ENCODE results near the gene ISG20L2. TPM values are rescaled to one million over a fixed set of nuclear protein-coding genes. Genes with fewer than 3 reads are reported as not detected.

The ISG20L2 gene
- total RNA-seq, 1 experiment from 2014 or later, result 41.7 TPM

DNA sequence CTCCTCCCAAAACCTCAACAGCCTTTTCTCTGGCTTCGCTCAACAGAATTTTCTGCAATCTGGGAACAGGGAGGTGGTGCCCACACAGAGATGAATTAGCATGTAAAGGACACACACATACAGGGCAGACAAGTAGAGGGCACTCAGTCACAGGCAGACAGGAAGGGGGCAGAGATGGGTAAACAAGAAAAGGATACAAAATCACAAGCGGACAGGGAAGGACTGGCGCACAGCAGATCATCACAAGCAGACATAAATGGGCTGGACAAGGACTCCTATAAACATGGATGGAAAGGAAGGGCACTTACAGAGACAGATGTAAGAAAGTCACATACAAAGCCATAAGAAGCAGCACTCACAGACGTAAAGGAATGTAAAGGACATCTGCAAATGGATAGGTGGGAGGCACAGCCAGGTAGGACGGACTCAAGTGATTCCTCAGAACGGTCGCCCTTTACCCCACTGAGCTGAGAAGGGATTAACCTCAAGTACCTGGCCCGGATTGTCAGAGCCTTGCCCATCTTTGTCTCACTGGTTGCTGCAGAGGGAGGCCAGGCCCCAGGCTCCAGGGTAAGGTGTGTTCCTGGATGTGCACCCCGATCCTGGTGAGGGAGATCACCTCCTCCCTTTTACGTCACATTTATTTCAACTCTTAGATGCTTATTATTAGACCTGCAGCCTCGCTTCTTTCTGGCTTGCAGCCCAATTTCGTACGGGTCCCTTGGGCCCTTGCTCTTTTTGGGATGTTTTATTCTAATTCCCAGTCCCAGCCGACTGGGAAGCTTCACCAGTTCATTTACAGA, 37.9 kb upstream of the ISG20L2 start:
- Histone ChIP-seq H3K9me2 (ENCODE audit: insufficient read depth) (no peaks in the 10 kb centered on the region), H3K4me2 (ENCODE audit: low read length) (peak overlapping the region; percentile 95), H3K36me3 (ENCODE audit: control insufficient read depth in 1 of 2, insufficient read depth in 2 of 2, low read length in 2 of 2) (peaks cover 0 to 16% of the 10 kb centered on the region in 2 experiments; a peak in 1 of 4 replicates), H2AFZ (ENCODE audit: low read depth, low read length, poor library complexity, severe bottlenecking) (peak overlapping the region; percentile 36), H3K4me1 (ENCODE audit: control insufficient read depth in 1 of 2, insufficient read depth in 2 of 2, low read length in 2 of 2) (peaks cover 13 to 19% of the 10 kb centered on the region in 2 experiments), H3K79me2 (ENCODE audit: insufficient read depth, low read length) (peaks cover 50% of the 10 kb centered on the region), H3K9me3 (ENCODE audit: control insufficient read depth in 1 of 2, insufficient read depth in 1 of 2, low read depth in 1 of 2, low read length in 2 of 2) (no peaks in the 10 kb centered on the region), H3K4me3 (replicated peaks in 1 of 2; ENCODE audit: low read depth in 1 of 2, low read length in 2 of 2) (peak overlapping the region; percentile 74 to 95), H3K27me3 (ENCODE audit: insufficient read depth, low read length) (no peaks in the 10 kb centered on the region), H4K20me1 (ENCODE audit: insufficient read depth) (no peaks in the 10 kb centered on the region), H3K27ac (ENCODE audit: low read depth, low read length) (peak overlapping the region; percentile 85), H3K9ac (ENCODE audit: low read length) (peak overlapping the region; percentile 98)
- POLR2A ChIA-PET, result interaction anchor here (0.6 to 1.9 kb wide), 12 partner anchors 10 to 266 kb away, joined by 3 to 14 read pairs (median 4); partner anchors contain the start of genes HDGF, ISG20L2, MEF2D and METTL25B
- RAD21 ChIA-PET (ENCODE audit: low non-redundant PET in 1 of 2, low total read pairs in 2 of 2, uncharacterized antibody in 2 of 2, unreplicated experiment in 2 of 2), result interaction anchor here (1.3 to 1.4 kb wide), 4 partner anchors 14 to 38 kb away, joined by 4 to 5 read pairs (median 4); partner anchors contain the start of genes MRPL24 (in 2 of the 2), ISG20L2 (in 1 of the 2) and METTL25B (in 1 of the 2)
- DNase-seq (ENCODE audit: low read depth, low spot score) (no peak), ATAC-seq (peak; percentile 42)
- TF ChIP-seq TCF7L2 (IDR thresholded peaks at IDR 0.05; ENCODE audit: borderline replicate concordance, extremely low read depth, insufficient read depth, insufficient read length), result no peak
- peak; percentile 72 for TF ChIP-seq POLR2AphosphoS5 (IDR thresholded peaks at IDR 0.05; ENCODE audit: low read depth, low read length)
- no peak for TF ChIP-seq FOSL1 (IDR thresholded peaks at IDR 0.05; ENCODE audit: low read depth)
- CTCF ChIA-PET, result interaction anchor here (1.1 to 6.4 kb wide), 6 partner anchors 19 to 164 kb away, joined by 5 to 51 read pairs (median 6); partner anchors contain the start of genes ISG20L2, METTL25B, MRPL24 and NTRK1
- TSS peak; percentile 87 for BruUV-seq (replicated peaks)
- intact Hi-C loops (cut with micrococcal nuclease), result loop anchor here (1.0 to 5.0 kb wide), 5 partner anchors 14 to 79 kb away; partner anchors contain the start of genes ISG20L2, METTL25B and MRPL24

DNA sequence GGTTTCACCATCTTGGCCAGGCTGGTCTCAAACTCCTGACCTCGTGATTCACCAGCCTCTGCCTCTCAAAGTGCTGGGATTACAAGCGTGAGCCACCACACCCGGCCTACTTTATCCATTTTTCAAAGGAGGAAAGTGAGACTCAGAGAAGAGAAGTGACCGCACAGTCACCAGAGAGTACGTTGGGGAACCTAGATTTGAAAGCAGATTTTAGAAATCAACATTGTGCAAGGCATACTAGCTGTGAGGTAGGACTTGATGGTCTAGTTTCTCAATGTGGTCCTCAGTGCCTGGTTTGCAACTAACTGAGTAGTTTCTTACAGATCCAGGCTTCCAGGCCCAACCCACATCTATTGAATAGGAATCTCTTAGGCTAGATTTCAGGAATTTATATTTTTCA, 37.1 kb upstream of the ISG20L2 start:
- peak overlapping the region; percentile 85 for H3K27ac ChIP-seq (ENCODE audit: low read depth, low read length)
- intact Hi-C loops (cut with micrococcal nuclease), result loop anchor here (5.0 kb wide), 1 partner anchor 78 kb away; no protein-coding TSS in a partner anchor

More for the DNA sequence above, 37.1 kb upstream of the ISG20L2 start:
- ChIA-PET CTCF (no interaction called here), RAD21 (ENCODE audit: low non-redundant PET in 1 of 2, low total read pairs in 2 of 2, uncharacterized antibody in 2 of 2, unreplicated experiment in 2 of 2) (interaction anchor here in 1 of 2 experiments (0.7 kb wide), 1 partner anchor 9 kb away, joined by 8 read pairs; no protein-coding TSS in a partner anchor), POLR2A (no interaction called here)
- ATAC-seq (no peak), DNase-seq (ENCODE audit: low read depth, low spot score) (no peak)
- no peaks in the 10 kb centered on the region for H3K9me2 ChIP-seq (ENCODE audit: insufficient read depth)
- H3K79me2 ChIP-seq (ENCODE audit: insufficient read depth, low read length), result peaks cover 42% of the 10 kb centered on the region
- peak overlapping the region; percentile 95 for H3K4me2 ChIP-seq (ENCODE audit: low read length)
- H3K4me3 ChIP-seq (replicated peaks in 1 of 2; ENCODE audit: low read depth in 1 of 2, low read length in 2 of 2), result peak overlapping the region; percentile 74 to 95
- TF ChIP-seq ZFX (IDR thresholded peaks at IDR 0.05), result no peak
- TF ChIP-seq EZH2 (IDR thresholded peaks at IDR 0.05), result no peak
- no peak for TF ChIP-seq ATF3 (IDR thresholded peaks at IDR 0.05)
- no peak for TF ChIP-seq ELF1 (IDR thresholded peaks at IDR 0.05; ENCODE audit: borderline replicate concordance, low read depth)
- no peak for TF ChIP-seq ZNF274 (IDR thresholded peaks at IDR 0.05; ENCODE audit: low read depth, low read length)
- TF ChIP-seq POLR2AphosphoS5 (IDR thresholded peaks at IDR 0.05; ENCODE audit: low read depth, low read length), result no peak
- TF ChIP-seq, protein P1, sequence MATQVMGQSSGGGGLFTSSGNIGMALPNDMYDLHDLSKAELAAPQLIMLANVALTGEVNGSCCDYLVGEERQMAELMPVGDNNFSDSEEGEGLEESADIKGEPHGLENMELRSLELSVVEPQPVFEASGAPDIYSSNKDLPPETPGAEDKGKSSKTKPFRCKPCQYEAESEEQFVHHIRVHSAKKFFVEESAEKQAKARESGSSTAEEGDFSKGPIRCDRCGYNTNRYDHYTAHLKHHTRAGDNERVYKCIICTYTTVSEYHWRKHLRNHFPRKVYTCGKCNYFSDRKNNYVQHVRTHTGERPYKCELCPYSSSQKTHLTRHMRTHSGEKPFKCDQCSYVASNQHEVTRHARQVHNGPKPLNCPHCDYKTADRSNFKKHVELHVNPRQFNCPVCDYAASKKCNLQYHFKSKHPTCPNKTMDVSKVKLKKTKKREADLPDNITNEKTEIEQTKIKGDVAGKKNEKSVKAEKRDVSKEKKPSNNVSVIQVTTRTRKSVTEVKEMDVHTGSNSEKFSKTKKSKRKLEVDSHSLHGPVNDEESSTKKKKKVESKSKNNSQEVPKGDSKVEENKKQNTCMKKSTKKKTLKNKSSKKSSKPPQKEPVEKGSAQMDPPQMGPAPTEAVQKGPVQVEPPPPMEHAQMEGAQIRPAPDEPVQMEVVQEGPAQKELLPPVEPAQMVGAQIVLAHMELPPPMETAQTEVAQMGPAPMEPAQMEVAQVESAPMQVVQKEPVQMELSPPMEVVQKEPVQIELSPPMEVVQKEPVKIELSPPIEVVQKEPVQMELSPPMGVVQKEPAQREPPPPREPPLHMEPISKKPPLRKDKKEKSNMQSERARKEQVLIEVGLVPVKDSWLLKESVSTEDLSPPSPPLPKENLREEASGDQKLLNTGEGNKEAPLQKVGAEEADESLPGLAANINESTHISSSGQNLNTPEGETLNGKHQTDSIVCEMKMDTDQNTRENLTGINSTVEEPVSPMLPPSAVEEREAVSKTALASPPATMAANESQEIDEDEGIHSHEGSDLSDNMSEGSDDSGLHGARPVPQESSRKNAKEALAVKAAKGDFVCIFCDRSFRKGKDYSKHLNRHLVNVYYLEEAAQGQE (IDR thresholded peaks at IDR 0.05; ENCODE audit: low read depth), result no peak
- no peak for TF ChIP-seq JUND (IDR thresholded peaks at IDR 0.05)
- TF ChIP-seq TCF7L2 (IDR thresholded peaks at IDR 0.05; ENCODE audit: borderline replicate concordance, extremely low read depth, insufficient read depth, insufficient read length), result no peak
- H2AFZ ChIP-seq (ENCODE audit: low read depth, low read length, poor library complexity, severe bottlenecking), result no peak overlapping the region
- H3K9me3 ChIP-seq (ENCODE audit: control insufficient read depth in 1 of 2, insufficient read depth in 1 of 2, low read depth in 1 of 2, low read length in 2 of 2), result no peaks in the 10 kb centered on the region
- H3K9ac ChIP-seq (ENCODE audit: low read length), result peak overlapping the region; percentile 98
- no peaks in the 10 kb centered on the region for H4K20me1 ChIP-seq (ENCODE audit: insufficient read depth)
- H3K4me1 ChIP-seq (ENCODE audit: control insufficient read depth in 1 of 2, insufficient read depth in 2 of 2, low read length in 2 of 2), result peaks cover 13 to 19% of the 10 kb centered on the region in 2 experiments
- no TSS peak for BruUV-seq (replicated peaks)
- H3K36me3 ChIP-seq (ENCODE audit: control insufficient read depth in 1 of 2, insufficient read depth in 2 of 2, low read length in 2 of 2), result peaks cover 0 to 8% of the 10 kb centered on the region in 2 experiments; a peak in 1 of 4 replicates
- no peaks in the 10 kb centered on the region for H3K27me3 ChIP-seq (ENCODE audit: insufficient read depth, low read length)

All from HCT116 (cell line).